ENCODE measurements around the gene TXNDC2. TPM values are rescaled to one million over a fixed set of nuclear protein-coding genes. Genes with fewer than 3 reads are reported as not detected.
A peak's percentile ranks its signal among the peaks of the same experiment; 100 is the strongest.

TXNDC2 gene
- total RNA-seq, 3 donors from 2014 or later, result 0.28 TPM; not detected in 2

DNA sequence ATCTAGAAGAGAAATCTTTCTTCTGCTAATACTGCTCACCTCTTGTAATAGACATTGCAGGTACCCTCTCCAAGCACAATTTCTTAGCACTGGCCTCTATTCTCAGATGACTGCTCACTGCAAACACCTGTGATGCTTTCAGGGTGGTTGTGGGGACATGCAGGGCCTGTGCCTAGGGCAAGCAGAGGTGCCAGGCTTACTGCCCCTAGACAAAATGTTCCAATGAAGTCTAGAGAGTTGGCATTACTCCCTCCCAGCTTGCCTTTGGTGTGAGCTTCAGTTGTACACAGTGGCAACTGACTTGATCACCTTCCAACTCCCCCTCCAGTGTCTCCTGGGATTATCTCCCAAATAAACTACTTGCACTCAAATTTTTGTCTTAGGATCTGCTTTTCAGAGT lies 12.9 kb upstream of the TXNDC2 start:
- no peak for TF ChIP-seq CTCF (IDR thresholded peaks at IDR 0.05)
- no peak for DNase-seq
- intact Hi-C loops (cut with DNase I, micrococcal nuclease), result no loop called here
- Histone ChIP-seq H3K36me3 (ENCODE audit: low read depth) (no peaks in the 10 kb centered on the region), H3K9me3 (no peaks in the 10 kb centered on the region), H3K4me3 (no peak overlapping the region), H3K4me1 (ENCODE audit: low read depth) (peaks cover 17% of the 10 kb centered on the region)
- no peak for ATAC-seq

DNA sequence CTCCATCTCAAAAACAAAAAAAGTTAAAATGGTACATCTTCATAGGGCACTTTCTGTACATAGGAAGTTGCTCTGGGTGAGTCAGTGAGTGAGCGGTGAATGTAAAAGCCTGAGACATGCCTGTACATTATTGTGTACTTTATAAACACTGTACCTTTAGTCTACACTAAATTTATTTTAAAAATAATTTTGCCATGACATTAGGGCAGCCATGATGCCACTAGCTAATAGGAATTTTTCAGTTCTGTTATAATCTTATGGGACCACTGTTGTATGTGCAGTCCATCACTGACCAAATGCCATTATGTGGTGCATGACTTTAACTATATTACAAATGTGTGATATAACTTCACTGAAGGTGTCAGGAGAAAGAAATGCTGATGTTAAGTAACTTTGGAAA lies 11.0 kb upstream of the TXNDC2 start:
- ATAC-seq, result no peak

GRCh38 chr18:9876212-9876866 lies 9.4 kb upstream of the TXNDC2 start:
- TF ChIP-seq CTCF (IDR thresholded peaks at IDR 0.05), result no peak
- ATAC-seq, result peak; percentile 61
- intact Hi-C loops (cut with DNase I, micrococcal nuclease), result no loop called here
- H3K9me3 ChIP-seq, result no peaks in the 10 kb centered on the region
- no peaks in the 10 kb centered on the region for H3K36me3 ChIP-seq (ENCODE audit: low read depth)
- no peak overlapping the region for H3K4me3 ChIP-seq
- DNase-seq, result no peak
- no peaks in the 10 kb centered on the region for H3K4me1 ChIP-seq (ENCODE audit: low read depth)

More for the DNA sequence above, 11.0 kb upstream of the TXNDC2 start:
- H3K4me1 ChIP-seq (ENCODE audit: low read depth), result peaks cover 5% of the 10 kb centered on the region
- no peak for TF ChIP-seq CTCF (IDR thresholded peaks at IDR 0.05)
- intact Hi-C loops (cut with DNase I, micrococcal nuclease), result no loop called here
- DNase-seq, result no peak
- no peaks in the 10 kb centered on the region for H3K36me3 ChIP-seq (ENCODE audit: low read depth)
- H3K4me3 ChIP-seq, result no peak overlapping the region
- H3K9me3 ChIP-seq, result no peaks in the 10 kb centered on the region

DNA sequence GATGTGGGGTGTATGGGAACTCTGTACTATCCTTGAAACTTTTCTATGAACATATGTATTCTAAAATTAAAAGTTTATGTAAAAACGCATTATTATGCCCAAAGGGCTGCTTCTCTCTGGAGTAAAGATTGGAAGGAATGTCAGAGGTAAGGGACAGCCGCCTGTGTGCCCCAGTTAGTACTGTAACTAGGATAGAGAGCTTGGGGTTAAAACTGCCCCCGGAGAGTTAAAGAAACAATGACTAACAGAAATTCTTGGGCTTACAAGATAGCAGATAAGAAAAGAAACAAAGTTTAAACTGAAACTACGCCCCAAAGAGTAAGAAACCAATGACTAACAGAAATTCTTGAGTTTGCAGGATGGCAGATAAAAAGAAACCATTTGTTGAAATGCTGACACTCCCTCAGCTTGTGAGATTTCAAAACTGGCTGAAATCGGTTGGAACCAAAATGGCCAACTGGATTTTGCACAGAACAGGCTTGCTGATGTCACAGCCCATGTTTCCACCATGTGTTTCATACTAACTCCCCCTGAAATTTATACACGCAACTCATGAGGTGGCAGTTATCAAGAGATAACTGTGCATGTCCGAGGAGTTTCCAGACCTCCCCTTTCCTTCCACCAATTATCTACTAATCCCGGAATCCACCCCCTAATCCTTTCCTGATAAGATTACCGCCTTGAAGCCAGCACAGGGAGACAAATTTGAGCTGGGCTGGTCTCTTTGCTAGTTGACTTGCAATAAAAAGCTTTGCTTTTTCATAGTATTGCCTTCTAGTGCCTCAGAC lies 8.7 kb upstream of the TXNDC2 start:
- TF ChIP-seq CTCF (IDR thresholded peaks at IDR 0.05), result no peak
- intact Hi-C loops (cut with DNase I, micrococcal nuclease), result no loop called here

GRCh38 chr18:9877655-9878014 lies 8.1 kb upstream of the TXNDC2 start:
- no peak overlapping the region for H3K4me3 ChIP-seq
- ATAC-seq, result no peak
- no peak for DNase-seq
- TF ChIP-seq CTCF (IDR thresholded peaks at IDR 0.05), result no peak
- intact Hi-C loops (cut with DNase I, micrococcal nuclease), result no loop called here
- H3K4me1 ChIP-seq (ENCODE audit: low read depth), result no peaks in the 10 kb centered on the region
- no peaks in the 10 kb centered on the region for H3K36me3 ChIP-seq (ENCODE audit: low read depth)
- no peaks in the 10 kb centered on the region for H3K9me3 ChIP-seq

More for the DNA sequence above, 8.7 kb upstream of the TXNDC2 start:
- ATAC-seq, result peak; percentile 47
- no peak for DNase-seq
- no peaks in the 10 kb centered on the region for H3K4me1 ChIP-seq (ENCODE audit: low read depth)
- no peak overlapping the region for H3K4me3 ChIP-seq
- H3K9me3 ChIP-seq, result no peaks in the 10 kb centered on the region
- H3K36me3 ChIP-seq (ENCODE audit: low read depth), result no peaks in the 10 kb centered on the region
